Neuronal stem cell (in vitro differentiated cells): ENCODE measurements around the gene PTPN14.

ENCODE experiments used
- DNase-seq: peaks from one replicate; pipeline ENCODE4 v3.0.0-alpha.2; 2013; ENCODE audit warnings: low spot score
- H2AFZ ChIP-seq: one replicate; pipeline ENCODE4 v1.6.1; 2013; ENCODE audit warnings: mild to moderate bottlenecking, low read length, inconsistent platforms
- H2AK5ac ChIP-seq: 2 replicates; pipeline ENCODE4 v1.6.1; 2013; ENCODE audit warnings: low read depth, mild to moderate bottlenecking, inconsistent platforms, low read length, moderate library complexity, mixed read lengths
- H2BK120ac ChIP-seq: 2 replicates; pipeline ENCODE4 v1.6.1; 2013; ENCODE audit warnings: low read depth, mild to moderate bottlenecking, inconsistent platforms, low read length, moderate library complexity, mixed read lengths
- H2BK12ac ChIP-seq: one replicate; pipeline ENCODE4 v1.6.1; 2013; ENCODE audit warnings: low read length, inconsistent platforms
- H2BK15ac ChIP-seq: 2 replicates; pipeline ENCODE4 v1.6.1; 2013; ENCODE audit warnings: mild to moderate bottlenecking, low read length, inconsistent platforms, mixed read lengths
- H2BK5ac ChIP-seq: one replicate; pipeline ENCODE4 v1.6.1; 2013; ENCODE audit warnings: inconsistent platforms, mild to moderate bottlenecking, low read length, moderate library complexity
- H3K14ac ChIP-seq: one replicate; pipeline ENCODE4 v1.6.1; 2013; ENCODE audit warnings: low read length, inconsistent platforms
- H3K18ac ChIP-seq: 2 replicates; pipeline ENCODE4 v1.6.1; 2013; ENCODE audit warnings: low read length, inconsistent platforms
- H3K23ac ChIP-seq: 2 replicates; pipeline ENCODE4 v1.6.1; 2013; ENCODE audit warnings: low read depth, mild to moderate bottlenecking, mixed read lengths, low read length, inconsistent platforms; ENCODE audit not compliant: poor library complexity
- H3K27ac ChIP-seq: replicated peaks from 3 replicates; pipeline ENCODE4 v1.5.1; 2013; ENCODE audit warnings: low read length, inconsistent platforms
- H3K27me3 ChIP-seq, 3 experiments: 2 replicates each; pipeline ENCODE4 v1.6.1; 2013; ENCODE audit warnings: low read length in 3 of 3, mild to moderate bottlenecking in 2 of 3, inconsistent platforms in 1 of 3, low read depth in 1 of 3, mixed read lengths in 1 of 3, moderate library complexity in 1 of 3; ENCODE audit not compliant: control insufficient read depth in 3 of 3, insufficient read depth in 3 of 3
- H3K36me3 ChIP-seq, 2 donors: replicated peaks in 1 of 2; 2 replicates each; pipeline ENCODE4 v1.6.1; 2013; ENCODE audit warnings: low read length in 2 of 2; ENCODE audit not compliant: control insufficient read depth in 2 of 2, insufficient read depth in 2 of 2
- H3K4ac ChIP-seq: 2 replicates; pipeline ENCODE4 v1.6.1; 2013; ENCODE audit warnings: inconsistent platforms, mild to moderate bottlenecking, low read length, moderate library complexity
- H3K4me1 ChIP-seq, 2 donors: 1 replicate in 1 of 2; 2 replicates in 1 of 2; pipeline ENCODE4 v1.6.1; 2013; ENCODE audit warnings: low read length in 2 of 2, low read depth in 1 of 2; ENCODE audit not compliant: control insufficient read depth in 2 of 2, insufficient read depth in 1 of 2
- H3K4me2 ChIP-seq: one replicate; pipeline ENCODE4 v1.6.1; 2013; ENCODE audit warnings: mild to moderate bottlenecking, low read length, inconsistent platforms; ENCODE audit not compliant: insufficient read depth, poor library complexity, severe bottlenecking
- H3K4me3 ChIP-seq, 2 donors: 2 replicates each; pipeline ENCODE4 v1.5.1; 2013; ENCODE audit warnings: low read length in 2 of 2, mild to moderate bottlenecking in 2 of 2, inconsistent platforms in 1 of 2, moderate library complexity in 1 of 2
- H3K79me1 ChIP-seq: one replicate; pipeline ENCODE4 v1.6.1; 2013; ENCODE audit warnings: low read depth, mild to moderate bottlenecking, inconsistent platforms, low read length, moderate library complexity
- H3K9ac ChIP-seq: one replicate; pipeline ENCODE4 v1.6.1; 2013; ENCODE audit warnings: mild to moderate bottlenecking, low read depth, low read length, inconsistent platforms; ENCODE audit not compliant: poor library complexity
- H3K9me3 ChIP-seq, 2 donors: replicated peaks in 1 of 2; 2 replicates each; pipeline versions ENCODE3 to v1.6.1; 2013; ENCODE audit warnings: low read length in 2 of 2, mild to moderate bottlenecking in 2 of 2, inconsistent platforms in 1 of 2, low read depth in 1 of 2, mixed read lengths in 1 of 2, moderate library complexity in 1 of 2; ENCODE audit not compliant: control insufficient read depth in 2 of 2, insufficient read depth in 1 of 2
- H4K8ac ChIP-seq: one replicate; pipeline ENCODE4 v1.6.1; 2013; ENCODE audit warnings: low read depth, mild to moderate bottlenecking, inconsistent platforms, low read length, moderate library complexity
- H4K91ac ChIP-seq: one replicate; pipeline ENCODE4 v1.6.1; 2013; ENCODE audit warnings: low read length, low read depth, mild to moderate bottlenecking, inconsistent platforms; ENCODE audit not compliant: poor library complexity
- WGBS, 2 donors: extraction: QIAGEN DNeasy Blood & Tissue Kit; methylation state at CpG; one replicate each; pipeline ENCODE4 v1.1.7; 2013; ENCODE audit warnings: missing lambda C conversion rate in 2 of 2, mixed read lengths in 1 of 2; ENCODE audit not compliant: insufficient read length in 2 of 2, insufficient replicate concordance in 1 of 2; ENCODE audit errors: extremely low coverage in 2 of 2; 5-methylcytosine and 5-hydroxymethylcytosine counted together

Gene PTPN14

GRCh38 chr1:214432245-214432644, 119.2 kb downstream of the PTPN14 start:
- no peak overlapping the region for H4K8ac ChIP-seq
- H3K4me2 ChIP-seq = no peak overlapping the region
- H3K9me3 ChIP-seq = no peaks in the 10 kb centered on the region
- H3K4ac ChIP-seq = no peak overlapping the region
- no peak overlapping the region for H2BK12ac ChIP-seq
- H3K14ac ChIP-seq = no peak overlapping the region
- H3K9ac ChIP-seq = no peak overlapping the region
- H3K36me3 ChIP-seq = no peaks in the 10 kb centered on the region
- no peaks in the 10 kb centered on the region for H3K79me1 ChIP-seq
- no peak for DNase-seq
- no peak overlapping the region for H2BK120ac ChIP-seq
- no peak overlapping the region for H3K23ac ChIP-seq
- no peak overlapping the region for H2BK15ac ChIP-seq
- H2BK5ac ChIP-seq = no peak overlapping the region
- no peak overlapping the region for H3K18ac ChIP-seq
- no peak overlapping the region for H3K27ac ChIP-seq
- H3K4me1 ChIP-seq = peaks cover 5 to 7% of the 10 kb centered on the region in 2 donors
- H3K4me3 ChIP-seq = no peak overlapping the region
- WGBS, 2 donors = no CpG with 5 or more reads among the region's 1 CpG
- H2AFZ ChIP-seq = no peak overlapping the region
- H2AK5ac ChIP-seq = no peak overlapping the region
- no peak overlapping the region for H4K91ac ChIP-seq
- no peaks in the 10 kb centered on the region for H3K27me3 ChIP-seq

DNA sequence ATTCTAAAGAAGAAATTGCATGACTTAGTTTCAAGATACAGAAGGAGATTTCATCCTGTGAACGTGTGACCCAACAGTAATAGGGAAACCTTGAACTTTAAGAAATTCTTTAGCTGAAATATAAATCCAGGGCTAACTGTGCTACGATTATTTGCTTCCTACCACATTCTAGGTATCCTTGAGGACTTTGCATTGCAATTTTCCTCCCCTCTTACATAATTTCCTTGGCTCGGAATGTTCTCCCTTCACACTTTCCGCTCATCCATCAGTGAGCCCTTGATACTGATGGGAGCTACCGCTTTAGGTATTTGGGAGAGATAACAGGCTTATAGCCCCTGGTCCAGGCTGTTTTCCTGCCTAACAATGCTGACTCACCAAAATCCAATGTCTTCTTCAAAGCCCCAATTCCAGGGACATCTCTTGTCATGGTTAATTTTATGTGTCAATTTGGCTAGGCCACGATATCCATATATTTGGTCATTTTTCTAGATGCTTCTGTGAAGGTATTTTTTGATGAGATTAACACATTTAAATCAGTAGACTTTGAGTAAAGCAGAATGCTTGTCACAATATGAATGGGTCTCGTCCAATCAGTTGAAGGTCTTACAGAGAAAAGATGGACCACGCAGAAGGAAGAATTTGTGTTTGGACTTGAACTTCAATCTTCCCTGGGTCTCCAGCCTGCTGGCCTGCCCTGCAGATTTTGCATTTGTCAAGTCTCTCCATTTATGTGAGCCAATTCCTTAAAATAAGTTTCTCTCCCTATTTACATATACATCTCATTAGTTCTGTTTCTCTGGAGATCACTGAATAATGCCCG, 121.2 kb downstream of the PTPN14 start:
- H4K91ac ChIP-seq = no peak overlapping the region
- H3K23ac ChIP-seq = no peak overlapping the region
- no peak overlapping the region for H3K9ac ChIP-seq
- no peak overlapping the region for H2BK120ac ChIP-seq
- H3K4ac ChIP-seq = no peak overlapping the region
- no CpG with 5 or more reads among the region's 9 CpGs for WGBS, 2 donors
- H2BK12ac ChIP-seq = no peak overlapping the region
- no peak overlapping the region for H3K14ac ChIP-seq
- H2AFZ ChIP-seq = no peak overlapping the region
- no peak overlapping the region for H2BK15ac ChIP-seq
- no peak overlapping the region for H2BK5ac ChIP-seq
- no peaks in the 10 kb centered on the region for H3K36me3 ChIP-seq
- no peak overlapping the region for H3K4me3 ChIP-seq
- H3K79me1 ChIP-seq = no peaks in the 10 kb centered on the region
- H3K9me3 ChIP-seq = no peaks in the 10 kb centered on the region
- H3K18ac ChIP-seq = no peak overlapping the region
- H3K27me3 ChIP-seq = no peaks in the 10 kb centered on the region
- H2AK5ac ChIP-seq = no peak overlapping the region
- no peak for DNase-seq
- no peak overlapping the region for H4K8ac ChIP-seq
- H3K4me1 ChIP-seq = peaks cover 5 to 7% of the 10 kb centered on the region in 2 donors
- no peak overlapping the region for H3K4me2 ChIP-seq
- H3K27ac ChIP-seq = no peak overlapping the region

- no peak overlapping the region for H3K9ac ChIP-seq
- no peak overlapping the region for H3K4ac ChIP-seq
- H3K79me1 ChIP-seq = no peaks in the 10 kb centered on the region
- H3K23ac ChIP-seq = no peak overlapping the region
- peaks cover 7 to 11% of the 10 kb centered on the region in 2 donors for H3K4me1 ChIP-seq
- H3K14ac ChIP-seq = no peak overlapping the region
- no peak overlapping the region for H4K91ac ChIP-seq
- no peak overlapping the region for H3K18ac ChIP-seq
- H4K8ac ChIP-seq = no peak overlapping the region
- peak overlapping the region in 1 of 2 donors; percentile 3 for H3K4me3 ChIP-seq
- H3K4me2 ChIP-seq = no peak overlapping the region
- no peak overlapping the region for H2BK15ac ChIP-seq
- no peaks in the 10 kb centered on the region for H3K36me3 ChIP-seq
- peak overlapping the region; percentile 46 for H3K27ac ChIP-seq
- no peak for DNase-seq
- H2BK5ac ChIP-seq = no peak overlapping the region
- H2AK5ac ChIP-seq = no peak overlapping the region
- WGBS, 2 donors = no CpG with 5 or more reads among the region's 7 CpGs
- H2AFZ ChIP-seq = peak overlapping the region; percentile 48
- no peaks in the 10 kb centered on the region for H3K9me3 ChIP-seq
- H2BK120ac ChIP-seq = no peak overlapping the region
- H2BK12ac ChIP-seq = no peak overlapping the region
- no peaks in the 10 kb centered on the region for H3K27me3 ChIP-seq
Observed at GRCh38 chr1:214427871-214428277, 123.5 kb downstream of the PTPN14 start.

- Histone ChIP-seq H2AK5ac (no peak overlapping the region), H3K4ac (no peak overlapping the region), H3K27ac (no peak overlapping the region), H3K23ac (no peak overlapping the region), H3K4me1 (peaks cover 7 to 12% of the 10 kb centered on the region in 2 donors), H2BK12ac (no peak overlapping the region), H3K36me3 (no peaks in the 10 kb centered on the region), H3K14ac (no peak overlapping the region), H4K8ac (no peak overlapping the region), H3K4me2 (no peak overlapping the region), H3K4me3 (no peak overlapping the region), H2BK5ac (no peak overlapping the region), H2BK15ac (no peak overlapping the region), H3K79me1 (no peaks in the 10 kb centered on the region), H2AFZ (no peak overlapping the region), H3K18ac (no peak overlapping the region), H4K91ac (no peak overlapping the region), H3K9me3 (no peaks in the 10 kb centered on the region), H2BK120ac (no peak overlapping the region), H3K27me3 (no peaks in the 10 kb centered on the region), H3K9ac (no peak overlapping the region)
- DNase-seq = no peak
- WGBS, 2 donors = no CpG with 5 or more reads among the region's 2 CpGs
Observed at GRCh38 chr1:214426426-214426812, 125.0 kb downstream of the PTPN14 start.
